NB4 (cell line): Measurements from ENCODE around the gene LRTM2.

Experiments used
- DNase-seq: peaks from one replicate; pipeline ENCODE4 v3.0.0; 2010; ENCODE audit warnings: low read depth
- H3K4me3 ChIP-seq: one replicate; pipeline ENCODE4 v1.5.1; 2011; ENCODE audit warnings: mild to moderate bottlenecking, low read depth, low read length, moderate library complexity
- CTCF ChIP-seq: IDR thresholded peaks from one replicate; pipeline ENCODE4 v1.5.1; 2012; ENCODE audit warnings: low read depth, low read length
- MAX ChIP-seq: IDR thresholded peaks from 2 replicates; pipeline ENCODE4 v1.6.1; 2011; ENCODE audit warnings: low read depth, low read length
- MYC ChIP-seq: IDR thresholded peaks from 2 replicates; pipeline ENCODE4 v1.6.1; 2011; ENCODE audit warnings: low read depth, low read length
- POLR2A ChIP-seq: IDR thresholded peaks from 2 replicates; pipeline ENCODE4 v1.6.1; 2011; ENCODE audit warnings: mild to moderate bottlenecking; ENCODE audit not compliant: insufficient read length; ENCODE audit errors: extremely low read depth

LRTM2 gene

GRCh38 chr12:1881301-1881700 is 60.9 kb downstream of the LRTM2 start:
- no peak for DNase-seq
- TF ChIP-seq POLR2A = no peak
- TF ChIP-seq MAX = no peak
- no peak for TF ChIP-seq MYC
- no peak for TF ChIP-seq CTCF
- H3K4me3 ChIP-seq = no peak overlapping the region

GRCh38 chr12:1881936-1882335 is 61.6 kb downstream of the LRTM2 start:
- no peak for DNase-seq
- TF ChIP-seq CTCF (no peak), MYC (no peak), MAX (no peak), POLR2A (no peak)
- no peak overlapping the region for H3K4me3 ChIP-seq

- TF ChIP-seq POLR2A (no peak), MAX (no peak), MYC (no peak), CTCF (no peak)
- DNase-seq = no peak
- H3K4me3 ChIP-seq = no peak overlapping the region
Observed at GRCh38 chr12:1882405-1882804, 62.0 kb downstream of the LRTM2 start.

GRCh38 chr12:1882850-1883470 is 62.6 kb downstream of the LRTM2 start:
- TF ChIP-seq CTCF = no peak
- TF ChIP-seq MAX = no peak
- TF ChIP-seq MYC = no peak
- TF ChIP-seq POLR2A = no peak
- peak; percentile 68 for DNase-seq
- no peak overlapping the region for H3K4me3 ChIP-seq

- TF ChIP-seq POLR2A (no peak), CTCF (no peak), MYC (no peak)
- DNase-seq = no peak
- no peak overlapping the region for H3K4me3 ChIP-seq
Observed at GRCh38 chr12:1883513-1883912, 63.1 kb downstream of the LRTM2 start.

- no peak for TF ChIP-seq CTCF
- no peak for TF ChIP-seq POLR2A
- TF ChIP-seq MAX = no peak
- TF ChIP-seq MYC = no peak
- no peak for DNase-seq
- no peak overlapping the region for H3K4me3 ChIP-seq
Observed at GRCh38 chr12:1884651-1885050, 64.3 kb downstream of the LRTM2 start.
